Panc1 (cell line): ENCODE measurements around the gene HOXD9. TPM values are rescaled to one million over a fixed set of nuclear protein-coding genes. Genes with fewer than 3 reads are reported as not detected.

Experiments
- ATAC-seq: fragments of 200-7000 bp; cut with Tn5 transposase; 2 replicates; pipeline ENCODE4 v1.9.1; 2020; ENCODE audit warnings: mild to moderate bottlenecking, moderate library complexity
- BruUV-seq: library from RNA; stranded (reverse); fragments of 400-500 nt; replicated peaks from 2 replicates; lab custom pipeline; 2021; lab: Mats Ljungman, UMichigan
- CTCF ChIA-PET: fragments of 300-600 bp; sonication (Branson Sonifier 250); formaldehyde crosslinking; loops from one replicate; lab custom pipeline; 2022; ENCODE audit warnings: antibody characterized with exemption; lab: Charles Lee
- POLR2A ChIA-PET: fragments of 300-600 bp; sonication (Branson Sonifier 250); formaldehyde crosslinking; loops from one replicate; lab custom pipeline; 2022; ENCODE audit warnings: antibody characterized with exemption; lab: Charles Lee
- DNase-seq: peaks from one replicate; pipeline ENCODE4 v3.0.0-alpha.2; 2010; ENCODE audit warnings: low read depth, low spot score
- H3K27ac ChIP-seq: 2 replicates; pipeline ENCODE4 v1.5.1; 2011; ENCODE audit warnings: mild to moderate bottlenecking, low read length, inconsistent platforms
- H3K27me3 ChIP-seq: fragments of 200-500 bp; sonication (Bioruptor generic); 2 replicates; pipeline ENCODE4 v1.6.0; 2014; ENCODE audit warnings: low read length, inconsistent platforms; ENCODE audit not compliant: control insufficient read depth, insufficient read depth
- H3K36me3 ChIP-seq: fragments of 200-500 bp; sonication (Bioruptor generic); 2 replicates; pipeline ENCODE4 v1.5.1; 2014; ENCODE audit warnings: inconsistent platforms, mild to moderate bottlenecking, low read length, moderate library complexity; ENCODE audit not compliant: control insufficient read depth, insufficient read depth
- H3K4me1 ChIP-seq: 2 replicates; pipeline ENCODE4 v1.5.1; 2011; ENCODE audit warnings: inconsistent platforms, mild to moderate bottlenecking, low read length, moderate library complexity; ENCODE audit not compliant: control insufficient read depth, insufficient read depth
- H3K4me3 ChIP-seq, 2 experiments: 2 replicates each; pipeline ENCODE4 v1.5.1; 2011 to 2012; ENCODE audit warnings: low read depth in 2 of 2, low read length in 2 of 2, mild to moderate bottlenecking in 2 of 2, inconsistent platforms in 1 of 2, moderate library complexity in 1 of 2
- H3K9me3 ChIP-seq: fragments of 200-500 bp; sonication (Bioruptor generic); 2 replicates; pipeline ENCODE4 v1.5.1; 2014; ENCODE audit warnings: low read depth, mild to moderate bottlenecking, inconsistent platforms, low read length, moderate library complexity; ENCODE audit not compliant: control insufficient read depth, insufficient read depth
- POLR2AphosphoS5 ChIP-seq: IDR thresholded peaks from 2 replicates; pipeline ENCODE4 v1.6.1; 2012; ENCODE audit warnings: mild to moderate bottlenecking, low read depth, low read length, moderate library complexity
- SIN3A ChIP-seq: IDR thresholded peaks from 2 replicates; pipeline ENCODE4 v1.6.1; 2012; ENCODE audit warnings: low read depth, mild to moderate bottlenecking, low read length, moderate library complexity, borderline replicate concordance; ENCODE audit not compliant: insufficient read depth
- TCF7L2 ChIP-seq: IDR thresholded peaks from 2 replicates; pipeline ENCODE4 v1.6.1; 2011; ENCODE audit warnings: mild to moderate bottlenecking, low read depth, low read length, inconsistent platforms
- in situ Hi-C: cut with HindIII; loops from 2 replicates; pipeline ENCODE4 v1.10.0; 2016; ENCODE audit warnings: low sequenced_read_pairs, low pct_unique_long_range_greater_than_20kb
- intact Hi-C: fragments of 100-400 bp; cut with micrococcal nuclease; formaldehyde crosslinking; loops from one replicate; pipeline ENCODE4 v1.10.0; 2022; ENCODE audit not compliant: unreplicated experiment
- total RNA-seq: library from RNA; stranded (reverse); gene quantifications from one replicate; pipeline ENCODE4 v1.2.1, GENCODE V29; 2021; ENCODE audit not compliant: unreplicated experiment
- TF ChIP-seq, protein P1 (sequence below): fragments of 450-650 bp; IDR thresholded peaks from 2 replicates; pipeline ENCODE4 v1.5.1; 2017; ENCODE audit warnings: mild to moderate bottlenecking
- TF ChIP-seq, protein P2 (sequence below), 2 experiments: IDR thresholded peaks; 2 replicates each; pipeline ENCODE4 v1.6.1; 2011 to 2012; ENCODE audit warnings: low read depth in 2 of 2, control low read depth in 1 of 2, low read length in 1 of 2, mild to moderate bottlenecking in 1 of 2, moderate library complexity in 1 of 2; ENCODE audit not compliant: insufficient read depth in 1 of 2

The HOXD9 gene
- total RNA-seq, 1 experiment from 2014 or later: 0.15 TPM

DNA sequence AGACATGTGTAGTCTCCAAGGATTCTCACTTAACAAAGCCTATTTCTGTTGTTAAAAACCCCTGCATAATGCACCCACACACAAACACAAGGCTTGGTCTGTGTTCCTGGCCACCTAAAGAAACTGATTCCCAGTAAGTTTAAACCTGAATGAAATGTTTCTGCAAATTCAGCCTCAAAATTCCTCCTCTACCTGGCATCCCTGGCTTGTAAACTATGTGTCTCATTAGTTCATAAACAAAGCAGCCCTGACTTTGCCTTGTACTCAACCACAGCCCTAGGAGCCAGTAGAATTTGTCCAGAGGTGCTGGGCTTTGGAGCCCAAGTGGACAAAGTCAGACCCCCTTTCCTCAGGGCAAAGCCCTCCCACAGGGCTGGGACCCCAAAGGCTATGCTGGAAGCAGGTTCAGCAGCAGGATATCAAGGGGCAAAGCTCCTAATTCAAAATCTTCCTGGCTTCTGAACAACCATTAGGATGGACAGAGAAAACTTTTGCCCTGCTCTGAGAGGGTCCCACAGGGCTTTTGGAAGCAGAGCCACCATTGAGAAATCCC is 32.6 kb upstream of the HOXD9 start:
- CTCF ChIA-PET: interaction anchor here (1.4 kb wide), 1 partner anchor 400 kb away, joined by 3 read pairs; no protein-coding TSS in a partner anchor

DNA sequence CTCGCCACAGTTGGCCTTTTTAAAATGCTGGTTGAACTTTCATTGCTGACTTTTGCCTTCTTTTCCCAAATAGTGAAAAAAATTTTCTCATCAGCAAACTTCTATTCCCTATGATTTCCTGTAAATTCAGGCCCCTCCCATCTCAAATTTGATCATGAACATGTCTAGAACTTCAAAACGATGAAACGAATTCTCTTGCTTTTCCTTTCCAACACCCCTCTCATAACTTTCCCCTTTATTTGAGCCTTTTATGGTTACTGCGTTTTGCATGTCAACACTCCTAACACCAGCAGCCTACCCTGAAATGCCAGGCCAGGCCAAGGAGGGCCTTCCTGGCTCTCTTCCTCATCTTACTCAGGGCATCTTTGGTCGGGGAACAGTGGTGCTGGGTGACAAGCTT is 31.7 kb upstream of the HOXD9 start:
- BruUV-seq: no TSS peak
- ChIA-PET CTCF (no interaction called here), POLR2A (no interaction called here)
- H3K27ac ChIP-seq: no peak overlapping the region
- H3K27me3 ChIP-seq: peaks cover 23% of the 10 kb centered on the region
- intact Hi-C loops: no loop called here
- no peaks in the 10 kb centered on the region for H3K36me3 ChIP-seq
- no peak overlapping the region for H3K4me3 ChIP-seq
- no peaks in the 10 kb centered on the region for H3K9me3 ChIP-seq
- peaks cover 7% of the 10 kb centered on the region for H3K4me1 ChIP-seq
- DNase-seq (no peak), ATAC-seq (no peak)
- TF ChIP-seq POLR2AphosphoS5: no peak
- in situ Hi-C loops: no loop called here

More for the DNA sequence above, 32.6 kb upstream of the HOXD9 start:
- Histone ChIP-seq H3K27ac (no peak overlapping the region), H3K9me3 (no peaks in the 10 kb centered on the region), H3K4me1 (peaks cover 9% of the 10 kb centered on the region), H3K4me3 (no peak overlapping the region), H3K36me3 (no peaks in the 10 kb centered on the region), H3K27me3 (peaks cover 27% of the 10 kb centered on the region)
- POLR2A ChIA-PET: no interaction called here
- ATAC-seq (no peak), DNase-seq (no peak)
- in situ Hi-C loops: no loop called here
- TF ChIP-seq TCF7L2 (no peak), POLR2AphosphoS5 (no peak), SIN3A (no peak)
- TF ChIP-seq, protein P1, sequence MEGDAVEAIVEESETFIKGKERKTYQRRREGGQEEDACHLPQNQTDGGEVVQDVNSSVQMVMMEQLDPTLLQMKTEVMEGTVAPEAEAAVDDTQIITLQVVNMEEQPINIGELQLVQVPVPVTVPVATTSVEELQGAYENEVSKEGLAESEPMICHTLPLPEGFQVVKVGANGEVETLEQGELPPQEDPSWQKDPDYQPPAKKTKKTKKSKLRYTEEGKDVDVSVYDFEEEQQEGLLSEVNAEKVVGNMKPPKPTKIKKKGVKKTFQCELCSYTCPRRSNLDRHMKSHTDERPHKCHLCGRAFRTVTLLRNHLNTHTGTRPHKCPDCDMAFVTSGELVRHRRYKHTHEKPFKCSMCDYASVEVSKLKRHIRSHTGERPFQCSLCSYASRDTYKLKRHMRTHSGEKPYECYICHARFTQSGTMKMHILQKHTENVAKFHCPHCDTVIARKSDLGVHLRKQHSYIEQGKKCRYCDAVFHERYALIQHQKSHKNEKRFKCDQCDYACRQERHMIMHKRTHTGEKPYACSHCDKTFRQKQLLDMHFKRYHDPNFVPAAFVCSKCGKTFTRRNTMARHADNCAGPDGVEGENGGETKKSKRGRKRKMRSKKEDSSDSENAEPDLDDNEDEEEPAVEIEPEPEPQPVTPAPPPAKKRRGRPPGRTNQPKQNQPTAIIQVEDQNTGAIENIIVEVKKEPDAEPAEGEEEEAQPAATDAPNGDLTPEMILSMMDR: no peak
- TF ChIP-seq, protein P2, sequence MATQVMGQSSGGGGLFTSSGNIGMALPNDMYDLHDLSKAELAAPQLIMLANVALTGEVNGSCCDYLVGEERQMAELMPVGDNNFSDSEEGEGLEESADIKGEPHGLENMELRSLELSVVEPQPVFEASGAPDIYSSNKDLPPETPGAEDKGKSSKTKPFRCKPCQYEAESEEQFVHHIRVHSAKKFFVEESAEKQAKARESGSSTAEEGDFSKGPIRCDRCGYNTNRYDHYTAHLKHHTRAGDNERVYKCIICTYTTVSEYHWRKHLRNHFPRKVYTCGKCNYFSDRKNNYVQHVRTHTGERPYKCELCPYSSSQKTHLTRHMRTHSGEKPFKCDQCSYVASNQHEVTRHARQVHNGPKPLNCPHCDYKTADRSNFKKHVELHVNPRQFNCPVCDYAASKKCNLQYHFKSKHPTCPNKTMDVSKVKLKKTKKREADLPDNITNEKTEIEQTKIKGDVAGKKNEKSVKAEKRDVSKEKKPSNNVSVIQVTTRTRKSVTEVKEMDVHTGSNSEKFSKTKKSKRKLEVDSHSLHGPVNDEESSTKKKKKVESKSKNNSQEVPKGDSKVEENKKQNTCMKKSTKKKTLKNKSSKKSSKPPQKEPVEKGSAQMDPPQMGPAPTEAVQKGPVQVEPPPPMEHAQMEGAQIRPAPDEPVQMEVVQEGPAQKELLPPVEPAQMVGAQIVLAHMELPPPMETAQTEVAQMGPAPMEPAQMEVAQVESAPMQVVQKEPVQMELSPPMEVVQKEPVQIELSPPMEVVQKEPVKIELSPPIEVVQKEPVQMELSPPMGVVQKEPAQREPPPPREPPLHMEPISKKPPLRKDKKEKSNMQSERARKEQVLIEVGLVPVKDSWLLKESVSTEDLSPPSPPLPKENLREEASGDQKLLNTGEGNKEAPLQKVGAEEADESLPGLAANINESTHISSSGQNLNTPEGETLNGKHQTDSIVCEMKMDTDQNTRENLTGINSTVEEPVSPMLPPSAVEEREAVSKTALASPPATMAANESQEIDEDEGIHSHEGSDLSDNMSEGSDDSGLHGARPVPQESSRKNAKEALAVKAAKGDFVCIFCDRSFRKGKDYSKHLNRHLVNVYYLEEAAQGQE (IDR thresholded peaks at IDR 0.05; ENCODE audit: insufficient read depth in 1 of 2, low read depth in 2 of 2, low read length in 1 of 2): no peak
- no TSS peak for BruUV-seq
- intact Hi-C loops: loop anchor here (2.0 to 10.0 kb wide), 3 partner anchors 125 to 723 kb away; no protein-coding TSS in a partner anchor
